ENCODE measurements around the gene TMEM233. TPM values are rescaled to one million over a fixed set of nuclear protein-coding genes. Genes with fewer than 3 reads are reported as not detected.

Gene TMEM233
- polyA plus RNA-seq, 1 of the 3 experiments (the other 2 are of a cell fraction), result 2.6 TPM

DNA sequence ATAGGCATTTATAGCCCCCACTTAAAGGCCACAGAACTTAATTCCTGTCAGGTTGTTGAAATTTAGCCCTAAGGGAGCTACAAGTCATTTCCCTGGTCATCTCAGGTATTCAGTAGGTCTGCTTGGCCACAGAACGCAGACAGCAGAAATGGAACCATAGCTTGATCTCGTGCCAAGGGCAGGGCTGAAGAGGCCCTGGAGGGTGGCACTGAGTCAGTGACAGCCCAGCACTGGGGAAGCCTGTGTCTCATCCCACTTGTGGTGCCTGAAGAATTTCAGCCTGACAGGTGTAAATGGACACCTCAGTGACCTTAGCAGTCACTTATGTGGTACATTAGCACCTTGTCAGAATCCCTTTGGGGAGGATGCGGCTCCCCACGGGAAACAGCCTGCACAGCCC is 81.0 kb downstream of the TMEM233 start:
- ChIA-PET CTCF (no interaction called here), POLR2A (no interaction called here)
- H3K4me2 ChIP-seq, result no peak overlapping the region
- no peak overlapping the region for H3K9ac ChIP-seq
- H3K27ac ChIP-seq (ENCODE audit: low read depth in 2 of 2, low read length in 1 of 2), result no peak overlapping the region
- H3F3A ChIP-seq (replicated peaks; ENCODE audit: insufficient read depth), result no peaks in the 10 kb centered on the region
- H3K4me3 ChIP-seq (ENCODE audit: low read depth in 2 of 2, low read length in 1 of 2), result no peak overlapping the region
- H3K27me3 ChIP-seq (ENCODE audit: insufficient read depth), result no peaks in the 10 kb centered on the region
- no peaks in the 10 kb centered on the region for H3K9me2 ChIP-seq
- H3K79me2 ChIP-seq (ENCODE audit: insufficient read depth), result peaks cover 43% of the 10 kb centered on the region; the same call in 1 of the 2 replicates
- H3K9me3 ChIP-seq, result no peaks in the 10 kb centered on the region
- H4K20me1 ChIP-seq (ENCODE audit: insufficient read depth), result no peaks in the 10 kb centered on the region
- DNase-seq, result no peak
- WGBS (ENCODE audit: low lambda C conversion rate), result 98% methylated on average over 4 of the region's 4 CpGs
- H3K4me1 ChIP-seq (ENCODE audit: control insufficient read depth in 1 of 2, insufficient read depth in 2 of 2, low read depth in 1 of 2, low read length in 1 of 2), result no peaks in the 10 kb centered on the region; a peak in 1 of 4 replicates
- no peak overlapping the region for H2AFZ ChIP-seq (ENCODE audit: low read depth)
- no peak for TF ChIP-seq MEF2A (IDR thresholded peaks at IDR 0.05; ENCODE audit: borderline replicate concordance, low read depth)
- no peak for TF ChIP-seq FOXJ3 (CRISPR knock-in tag; IDR thresholded peaks at IDR 0.05)
- TF ChIP-seq FOXM1 (IDR thresholded peaks at IDR 0.05; ENCODE audit: low read depth), result no peak
- no peak for TF ChIP-seq TEAD4 (IDR thresholded peaks at IDR 0.05; ENCODE audit: borderline replicate concordance, insufficient read depth)
- TF ChIP-seq TCF12 (IDR thresholded peaks at IDR 0.05), result no peak
- TF ChIP-seq, protein P1, sequence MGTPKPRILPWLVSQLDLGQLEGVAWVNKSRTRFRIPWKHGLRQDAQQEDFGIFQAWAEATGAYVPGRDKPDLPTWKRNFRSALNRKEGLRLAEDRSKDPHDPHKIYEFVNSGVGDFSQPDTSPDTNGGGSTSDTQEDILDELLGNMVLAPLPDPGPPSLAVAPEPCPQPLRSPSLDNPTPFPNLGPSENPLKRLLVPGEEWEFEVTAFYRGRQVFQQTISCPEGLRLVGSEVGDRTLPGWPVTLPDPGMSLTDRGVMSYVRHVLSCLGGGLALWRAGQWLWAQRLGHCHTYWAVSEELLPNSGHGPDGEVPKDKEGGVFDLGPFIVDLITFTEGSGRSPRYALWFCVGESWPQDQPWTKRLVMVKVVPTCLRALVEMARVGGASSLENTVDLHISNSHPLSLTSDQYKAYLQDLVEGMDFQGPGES (IDR thresholded peaks at IDR 0.05; ENCODE audit: low read depth, low read length), result no peak
- no peak for TF ChIP-seq RFX5 (IDR thresholded peaks at IDR 0.05; ENCODE audit: low read length)
- TF ChIP-seq, protein P2, sequence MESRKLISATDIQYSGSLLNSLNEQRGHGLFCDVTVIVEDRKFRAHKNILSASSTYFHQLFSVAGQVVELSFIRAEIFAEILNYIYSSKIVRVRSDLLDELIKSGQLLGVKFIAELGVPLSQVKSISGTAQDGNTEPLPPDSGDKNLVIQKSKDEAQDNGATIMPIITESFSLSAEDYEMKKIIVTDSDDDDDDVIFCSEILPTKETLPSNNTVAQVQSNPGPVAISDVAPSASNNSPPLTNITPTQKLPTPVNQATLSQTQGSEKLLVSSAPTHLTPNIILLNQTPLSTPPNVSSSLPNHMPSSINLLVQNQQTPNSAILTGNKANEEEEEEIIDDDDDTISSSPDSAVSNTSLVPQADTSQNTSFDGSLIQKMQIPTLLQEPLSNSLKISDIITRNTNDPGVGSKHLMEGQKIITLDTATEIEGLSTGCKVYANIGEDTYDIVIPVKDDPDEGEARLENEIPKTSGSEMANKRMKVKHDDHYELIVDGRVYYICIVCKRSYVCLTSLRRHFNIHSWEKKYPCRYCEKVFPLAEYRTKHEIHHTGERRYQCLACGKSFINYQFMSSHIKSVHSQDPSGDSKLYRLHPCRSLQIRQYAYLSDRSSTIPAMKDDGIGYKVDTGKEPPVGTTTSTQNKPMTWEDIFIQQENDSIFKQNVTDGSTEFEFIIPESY (IDR thresholded peaks at IDR 0.05; ENCODE audit: borderline replicate concordance, low read depth), result no peak
- no peak for TF ChIP-seq EZH2phosphoT487 (IDR thresholded peaks at IDR 0.05; ENCODE audit: borderline replicate concordance, low read depth)
- no peak for TF ChIP-seq YY1 (IDR thresholded peaks at IDR 0.05; ENCODE audit: low read depth)
- TF ChIP-seq JUND (IDR thresholded peaks at IDR 0.05), result no peak
- TF ChIP-seq, protein P3, sequence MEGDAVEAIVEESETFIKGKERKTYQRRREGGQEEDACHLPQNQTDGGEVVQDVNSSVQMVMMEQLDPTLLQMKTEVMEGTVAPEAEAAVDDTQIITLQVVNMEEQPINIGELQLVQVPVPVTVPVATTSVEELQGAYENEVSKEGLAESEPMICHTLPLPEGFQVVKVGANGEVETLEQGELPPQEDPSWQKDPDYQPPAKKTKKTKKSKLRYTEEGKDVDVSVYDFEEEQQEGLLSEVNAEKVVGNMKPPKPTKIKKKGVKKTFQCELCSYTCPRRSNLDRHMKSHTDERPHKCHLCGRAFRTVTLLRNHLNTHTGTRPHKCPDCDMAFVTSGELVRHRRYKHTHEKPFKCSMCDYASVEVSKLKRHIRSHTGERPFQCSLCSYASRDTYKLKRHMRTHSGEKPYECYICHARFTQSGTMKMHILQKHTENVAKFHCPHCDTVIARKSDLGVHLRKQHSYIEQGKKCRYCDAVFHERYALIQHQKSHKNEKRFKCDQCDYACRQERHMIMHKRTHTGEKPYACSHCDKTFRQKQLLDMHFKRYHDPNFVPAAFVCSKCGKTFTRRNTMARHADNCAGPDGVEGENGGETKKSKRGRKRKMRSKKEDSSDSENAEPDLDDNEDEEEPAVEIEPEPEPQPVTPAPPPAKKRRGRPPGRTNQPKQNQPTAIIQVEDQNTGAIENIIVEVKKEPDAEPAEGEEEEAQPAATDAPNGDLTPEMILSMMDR (IDR thresholded peaks at IDR 0.05), result no peak
- no peak for TF ChIP-seq RXRA (IDR thresholded peaks at IDR 0.05; ENCODE audit: borderline replicate concordance, low read depth)
- no peak for TF ChIP-seq NFIC (IDR thresholded peaks at IDR 0.05; ENCODE audit: borderline replicate concordance)
- TF ChIP-seq, protein P4, sequence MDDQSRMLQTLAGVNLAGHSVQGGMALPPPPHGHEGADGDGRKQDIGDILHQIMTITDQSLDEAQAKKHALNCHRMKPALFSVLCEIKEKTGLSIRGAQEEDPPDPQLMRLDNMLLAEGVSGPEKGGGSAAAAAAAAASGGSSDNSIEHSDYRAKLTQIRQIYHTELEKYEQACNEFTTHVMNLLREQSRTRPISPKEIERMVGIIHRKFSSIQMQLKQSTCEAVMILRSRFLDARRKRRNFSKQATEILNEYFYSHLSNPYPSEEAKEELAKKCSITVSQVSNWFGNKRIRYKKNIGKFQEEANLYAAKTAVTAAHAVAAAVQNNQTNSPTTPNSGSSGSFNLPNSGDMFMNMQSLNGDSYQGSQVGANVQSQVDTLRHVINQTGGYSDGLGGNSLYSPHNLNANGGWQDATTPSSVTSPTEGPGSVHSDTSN (IDR thresholded peaks at IDR 0.05), result no peak
- TF ChIP-seq MXI1 (IDR thresholded peaks at IDR 0.05; ENCODE audit: low read depth, low read length), result no peak
- TF ChIP-seq, protein P5, sequence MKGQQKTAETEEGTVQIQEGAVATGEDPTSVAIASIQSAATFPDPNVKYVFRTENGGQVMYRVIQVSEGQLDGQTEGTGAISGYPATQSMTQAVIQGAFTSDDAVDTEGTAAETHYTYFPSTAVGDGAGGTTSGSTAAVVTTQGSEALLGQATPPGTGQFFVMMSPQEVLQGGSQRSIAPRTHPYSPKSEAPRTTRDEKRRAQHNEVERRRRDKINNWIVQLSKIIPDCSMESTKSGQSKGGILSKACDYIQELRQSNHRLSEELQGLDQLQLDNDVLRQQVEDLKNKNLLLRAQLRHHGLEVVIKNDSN (IDR thresholded peaks at IDR 0.05; ENCODE audit: borderline replicate concordance, low read depth), result no peak
- H3K36me3 ChIP-seq (replicated peaks in 1 of 2; ENCODE audit: control insufficient read depth in 1 of 2, insufficient read depth in 2 of 2, low read length in 1 of 2), result peaks cover 69 to 91% of the 10 kb centered on the region in 2 experiments
